HL-60 (cell line): Measurements from ENCODE around the gene MARCHF3.

Experiments used
- DNase-seq, 2 experiments: peaks; one replicate each; pipeline ENCODE4 v3.0.0-alpha.2; 2010 to 2020; ENCODE audit warnings: low read depth in 1 of 2, low spot score in 1 of 2
- H3K27ac ChIP-seq: fragments of 250-450 bp; sonication (Bioruptor Pico); replicated peaks from 2 replicates; pipeline ENCODE4 v1.5.1; 2020; ENCODE audit warnings: mild to moderate bottlenecking, moderate library complexity
- H3K27me3 ChIP-seq: fragments of 250-450 bp; sonication (Bioruptor Pico); 2 replicates; pipeline ENCODE4 v1.5.1; 2021; ENCODE audit warnings: mild to moderate bottlenecking, moderate library complexity; ENCODE audit not compliant: insufficient read depth, poor library complexity, severe bottlenecking
- H3K4me3 ChIP-seq: replicated peaks from 2 replicates; pipeline ENCODE4 v1.5.1; 2011; ENCODE audit warnings: mild to moderate bottlenecking, control low read depth, low read length; ENCODE audit not compliant: insufficient read depth
- GABPA ChIP-seq: IDR thresholded peaks from 2 replicates; pipeline ENCODE4 v1.6.1; 2012; ENCODE audit warnings: low read depth
- POLR2AphosphoS5 ChIP-seq: IDR thresholded peaks from 2 replicates; pipeline ENCODE4 v1.6.1; 2012; ENCODE audit warnings: low read depth
- REST ChIP-seq: IDR thresholded peaks from 2 replicates; pipeline ENCODE4 v1.6.1; 2012; ENCODE audit warnings: low read depth; ENCODE audit not compliant: insufficient replicate concordance
- SPI1 ChIP-seq: IDR thresholded peaks from 2 replicates; pipeline ENCODE4 v1.6.1; 2012; ENCODE audit warnings: low read depth, mild to moderate bottlenecking, borderline replicate concordance
- TF ChIP-seq, protein P1 (sequence below): IDR thresholded peaks from one replicate; pipeline ENCODE4 v1.5.1; 2011; ENCODE audit warnings: low read length, control low read depth, inconsistent platforms; ENCODE audit not compliant: insufficient read depth

Gene MARCHF3

GRCh38 chr5:127011153-127011552 lies 19.2 kb downstream of the MARCHF3 start:
- Histone ChIP-seq H3K27ac (no peak overlapping the region), H3K4me3 (no peak overlapping the region)
- TF ChIP-seq REST (no peak), SPI1 (no peak), GABPA (no peak), POLR2AphosphoS5 (no peak)
- TF ChIP-seq, protein P1, sequence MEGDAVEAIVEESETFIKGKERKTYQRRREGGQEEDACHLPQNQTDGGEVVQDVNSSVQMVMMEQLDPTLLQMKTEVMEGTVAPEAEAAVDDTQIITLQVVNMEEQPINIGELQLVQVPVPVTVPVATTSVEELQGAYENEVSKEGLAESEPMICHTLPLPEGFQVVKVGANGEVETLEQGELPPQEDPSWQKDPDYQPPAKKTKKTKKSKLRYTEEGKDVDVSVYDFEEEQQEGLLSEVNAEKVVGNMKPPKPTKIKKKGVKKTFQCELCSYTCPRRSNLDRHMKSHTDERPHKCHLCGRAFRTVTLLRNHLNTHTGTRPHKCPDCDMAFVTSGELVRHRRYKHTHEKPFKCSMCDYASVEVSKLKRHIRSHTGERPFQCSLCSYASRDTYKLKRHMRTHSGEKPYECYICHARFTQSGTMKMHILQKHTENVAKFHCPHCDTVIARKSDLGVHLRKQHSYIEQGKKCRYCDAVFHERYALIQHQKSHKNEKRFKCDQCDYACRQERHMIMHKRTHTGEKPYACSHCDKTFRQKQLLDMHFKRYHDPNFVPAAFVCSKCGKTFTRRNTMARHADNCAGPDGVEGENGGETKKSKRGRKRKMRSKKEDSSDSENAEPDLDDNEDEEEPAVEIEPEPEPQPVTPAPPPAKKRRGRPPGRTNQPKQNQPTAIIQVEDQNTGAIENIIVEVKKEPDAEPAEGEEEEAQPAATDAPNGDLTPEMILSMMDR, result no peak

DNA sequence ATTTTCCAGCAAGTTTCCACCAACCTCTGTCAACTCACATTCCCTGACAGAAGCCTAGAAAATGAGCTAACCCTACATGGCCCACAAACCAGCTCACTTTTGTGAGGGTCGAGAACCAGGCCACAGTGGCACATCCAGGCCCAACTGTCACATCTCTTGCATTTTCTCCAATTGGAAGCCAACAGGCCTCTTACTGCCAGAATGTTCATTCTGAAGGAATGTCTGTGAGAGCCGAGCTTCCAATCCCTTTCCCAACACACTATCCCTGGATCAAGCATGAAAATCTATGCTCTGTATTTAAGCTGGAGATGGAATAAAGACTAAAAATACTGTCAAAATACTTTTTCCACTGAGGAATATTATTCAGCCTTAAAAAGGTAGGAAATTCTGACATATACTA lies 20.0 kb downstream of the MARCHF3 start:
- DNase-seq, result no peak
- H3K27me3 ChIP-seq, result no peaks in the 10 kb centered on the region
- H3K27ac ChIP-seq, result no peak overlapping the region
- no peak overlapping the region for H3K4me3 ChIP-seq
- TF ChIP-seq SPI1, result no peak
- TF ChIP-seq, protein P1, result no peak
- no peak for TF ChIP-seq REST
- no peak for TF ChIP-seq POLR2AphosphoS5
- no peak for TF ChIP-seq GABPA

More at GRCh38 chr5:127011153-127011552, 19.2 kb downstream of the MARCHF3 start:
- no peaks in the 10 kb centered on the region for H3K27me3 ChIP-seq
- DNase-seq, result no peak

GRCh38 chr5:127009784-127010183 lies 20.6 kb downstream of the MARCHF3 start:
- DNase-seq, result no peak
- TF ChIP-seq GABPA (no peak), SPI1 (no peak), REST (no peak), POLR2AphosphoS5 (no peak)
- TF ChIP-seq, protein P1, result no peak
- Histone ChIP-seq H3K4me3 (no peak overlapping the region), H3K27me3 (no peaks in the 10 kb centered on the region), H3K27ac (no peak overlapping the region)
